ENCODE measurements around the gene IKZF4.
"Not testable (repeated sequence)": the region's sequence is repeated elsewhere in the genome, so short reads cannot be mapped to it uniquely, and the experiment has no call there.

Gene IKZF4

DNA sequence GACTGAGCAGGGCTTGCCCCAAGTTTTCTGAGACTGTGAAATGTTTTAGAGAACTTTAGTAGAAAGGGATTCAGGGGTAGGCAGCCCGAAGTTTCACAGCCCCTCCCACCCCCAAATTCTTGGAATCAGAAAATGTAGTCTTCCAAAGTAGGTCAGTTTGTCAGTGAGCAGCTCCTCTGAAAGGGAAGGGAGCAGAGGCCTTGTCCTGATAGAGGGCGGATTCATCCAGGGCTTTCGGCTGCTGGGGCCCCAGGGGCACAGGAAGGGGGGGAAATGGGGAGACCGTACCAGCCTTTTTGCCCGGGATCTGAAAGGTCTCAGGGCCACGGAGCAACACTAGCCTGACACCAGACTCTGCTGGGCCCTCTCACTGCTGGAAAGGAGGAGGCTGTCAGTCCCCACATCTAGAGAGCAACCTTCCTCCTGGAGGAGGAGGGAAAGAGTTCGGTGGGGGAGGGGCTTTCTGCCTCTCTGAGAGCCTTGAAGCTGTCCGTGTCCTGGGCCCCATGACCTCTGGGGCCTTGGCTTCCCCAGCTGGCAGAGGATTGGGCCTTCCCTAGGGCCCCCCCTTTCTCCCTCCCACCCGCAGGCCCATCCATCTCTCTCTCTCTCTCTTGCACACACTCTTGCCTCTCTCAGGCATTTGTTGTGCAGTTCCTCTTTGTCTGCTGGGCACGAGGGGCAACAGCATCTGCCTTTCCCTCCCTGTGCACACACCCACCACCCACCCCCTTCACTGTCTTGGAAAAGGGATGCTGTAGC is at the start of gene IKZF4:
Gene IKZF4 (plus strand): TSS at position 621 of the 762 bp plus-strand sequence. CDS start 451 bp downstream, outside the sequence.
- no peak for DNase-seq (ENCODE audit: low spot score)

GRCh38 chr12:55972042-55972441 is 48.8 kb upstream of the IKZF4 start:
- peak; percentile 55 for DNase-seq (ENCODE audit: low spot score)

DNA sequence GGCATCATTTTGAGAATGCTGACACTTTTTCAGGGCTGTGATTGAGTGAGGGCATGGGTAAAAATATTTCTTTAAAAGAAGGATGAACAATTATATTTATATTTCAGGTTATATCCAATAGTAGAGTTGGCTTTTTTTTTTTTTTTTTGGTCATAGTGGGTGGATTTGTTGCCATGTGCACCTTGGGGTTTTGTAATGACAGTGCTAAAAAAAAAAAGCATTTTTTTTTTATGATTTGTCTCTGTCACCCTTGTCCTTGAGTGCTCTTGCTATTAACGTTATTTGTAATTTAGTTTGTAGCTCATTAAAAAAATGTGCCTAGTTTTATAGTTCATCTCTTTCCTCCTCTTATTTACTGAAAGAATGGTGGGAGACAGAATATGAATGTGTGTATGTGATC is 48.4 kb upstream of the IKZF4 start:
- no peak for DNase-seq (ENCODE audit: low spot score)

GRCh38 chr12:55972911-55973598 is 47.8 kb upstream of the IKZF4 start:
- DNase-seq (ENCODE audit: low spot score): no peak

- peak; percentile 96 for DNase-seq (ENCODE audit: low spot score)
These were observed 47.1 kb upstream of the IKZF4 start, which contains the start of gene RAB5B for GRCh38 chr12:55973599-55974307. RAB5B (plus strand) TSS chr12:55974078; CDS start chr12:55986961, 12,883 bp downstream.

GRCh38 chr12:55974308-55974730 is 46.5 kb upstream of the IKZF4 start:
- peak; percentile 68 for DNase-seq (ENCODE audit: low spot score)

- DNase-seq (ENCODE audit: low spot score): no peak
These were observed 42.5 kb upstream of the IKZF4 start for GRCh38 chr12:55978393-55978792.

DNA sequence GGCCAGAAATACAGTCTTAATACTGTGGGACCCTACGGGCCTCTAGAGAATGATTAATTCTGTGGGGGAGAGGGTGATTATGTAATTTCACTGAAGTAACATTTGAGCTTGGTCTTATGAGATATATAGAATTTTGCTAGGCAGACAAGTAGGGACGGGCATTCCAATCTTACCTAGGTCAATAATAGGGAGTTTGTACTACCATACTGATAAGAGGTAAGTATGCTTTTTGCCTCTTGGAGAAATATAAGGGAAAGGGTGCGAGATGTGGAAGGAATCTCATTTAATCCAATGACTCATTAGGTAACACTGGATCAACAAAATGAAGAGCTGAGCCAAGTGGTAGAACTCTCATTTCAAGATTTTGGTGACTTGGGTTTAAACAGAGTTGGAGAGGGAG is 41.8 kb upstream of the IKZF4 start:
- no peak for DNase-seq (ENCODE audit: low spot score)

- not testable (repeated sequence) for DNase-seq (ENCODE audit: low spot score)
These were observed 39.0 kb upstream of the IKZF4 start for GRCh38 chr12:55981882-55982281.

DNA sequence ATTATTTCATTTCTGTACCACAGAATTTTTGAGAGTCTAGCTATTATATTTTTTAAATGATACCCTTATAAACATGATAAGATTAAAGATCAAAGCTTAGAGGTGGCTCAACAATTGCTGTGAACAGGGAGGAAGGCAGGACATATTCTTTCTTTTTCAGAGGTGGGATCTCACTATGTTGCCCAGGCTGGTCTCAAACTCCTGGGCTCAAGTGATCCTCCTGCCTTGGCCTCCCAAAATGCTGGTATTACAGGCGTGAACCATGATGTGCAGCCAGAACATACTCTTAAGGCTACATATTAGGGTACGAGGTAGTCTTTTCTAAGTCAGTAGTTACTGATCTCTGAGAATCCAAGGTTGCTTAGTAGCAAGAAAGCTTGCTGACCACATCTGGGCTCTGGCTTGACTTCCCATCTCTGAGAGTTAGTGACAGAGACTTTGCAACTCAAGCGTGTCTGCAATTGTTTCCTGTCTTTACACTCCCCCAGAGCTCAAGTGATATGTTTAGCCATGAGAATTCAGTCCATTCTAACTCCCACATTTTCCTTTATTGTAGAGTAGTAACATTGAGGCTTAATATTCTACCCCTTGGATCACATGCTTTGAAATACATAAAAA is 38.4 kb upstream of the IKZF4 start:
- no peak for DNase-seq (ENCODE audit: low spot score)

GRCh38 chr12:55983232-55983842 is 37.5 kb upstream of the IKZF4 start:
- no peak for DNase-seq (ENCODE audit: low spot score)

DNA sequence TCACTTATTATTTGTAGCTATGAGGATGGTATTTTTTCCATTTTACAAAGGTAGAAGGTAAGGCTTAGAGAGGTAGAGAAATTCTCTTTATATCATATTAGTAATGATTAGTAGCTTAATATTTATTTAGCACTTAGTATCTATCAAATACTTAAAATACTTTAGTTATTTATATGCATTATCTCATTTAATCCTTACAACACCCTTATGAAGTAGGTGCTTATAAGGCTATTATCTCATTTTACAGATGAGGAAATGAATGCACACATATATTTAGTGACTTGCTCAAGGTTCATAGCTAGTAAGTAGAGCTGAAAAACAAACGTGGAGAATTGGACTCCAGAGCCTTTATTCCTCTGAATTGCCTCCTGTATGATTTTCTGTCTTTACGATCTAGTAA is 36.0 kb upstream of the IKZF4 start:
- no peak for DNase-seq (ENCODE audit: low spot score)

- DNase-seq (ENCODE audit: low spot score): no peak
These were observed 35.5 kb upstream of the IKZF4 start for GRCh38 chr12:55985341-55985740.

DNA sequence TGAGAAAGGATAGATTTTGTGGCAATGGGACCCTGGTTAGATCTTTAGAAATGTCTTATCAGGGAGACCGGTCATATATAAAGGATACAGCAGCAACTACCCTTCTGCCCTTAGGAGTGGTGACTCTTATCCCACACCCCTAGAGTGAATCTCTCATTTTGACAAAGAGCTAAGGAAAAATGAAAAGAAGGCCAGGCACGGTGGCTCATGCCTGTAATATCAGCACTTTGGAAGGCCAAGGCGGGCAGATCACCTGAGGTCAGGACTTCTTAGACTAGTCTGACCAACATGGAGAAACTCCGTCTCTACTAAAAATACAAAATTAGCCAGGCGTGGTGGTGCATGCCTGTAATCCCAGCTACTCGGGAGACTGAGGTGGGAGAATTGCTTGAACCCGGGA is 34.9 kb upstream of the IKZF4 start:
- not testable (repeated sequence) for DNase-seq (ENCODE audit: low spot score)

- no peak for DNase-seq (ENCODE audit: low spot score)
These were observed 29.7 kb upstream of the IKZF4 start for GRCh38 chr12:55991110-55991509.

DNA sequence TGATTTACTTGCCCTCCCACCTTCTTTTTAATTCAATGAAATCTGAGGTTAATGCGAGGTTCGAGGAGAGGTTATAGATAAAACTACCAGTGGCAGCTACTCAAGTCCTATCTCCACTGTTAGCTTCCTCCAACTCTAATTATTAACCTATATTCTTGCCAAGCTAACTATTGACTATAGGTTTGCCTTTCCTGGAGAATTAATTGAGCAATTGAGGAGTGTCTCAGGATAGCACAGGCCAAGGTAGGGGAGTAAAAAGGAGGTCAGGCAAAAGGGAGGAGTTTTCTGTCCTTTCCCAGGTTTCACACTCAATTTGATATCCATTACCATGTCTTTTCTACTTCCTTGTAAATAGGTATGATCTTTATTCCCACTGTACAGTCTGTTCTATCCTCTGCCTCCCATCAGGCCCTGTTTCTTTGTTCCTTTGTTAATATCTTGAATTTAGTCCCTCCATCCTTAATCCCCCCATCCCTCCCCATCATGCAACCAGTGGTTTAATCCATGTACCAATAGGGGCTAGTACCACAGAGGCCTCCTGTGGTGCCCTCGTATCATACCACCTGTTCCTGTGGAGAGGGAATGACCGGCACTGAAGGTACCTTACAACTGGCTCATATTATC is 27.5 kb upstream of the IKZF4 start:
- DNase-seq (ENCODE audit: low spot score): no peak

DNA sequence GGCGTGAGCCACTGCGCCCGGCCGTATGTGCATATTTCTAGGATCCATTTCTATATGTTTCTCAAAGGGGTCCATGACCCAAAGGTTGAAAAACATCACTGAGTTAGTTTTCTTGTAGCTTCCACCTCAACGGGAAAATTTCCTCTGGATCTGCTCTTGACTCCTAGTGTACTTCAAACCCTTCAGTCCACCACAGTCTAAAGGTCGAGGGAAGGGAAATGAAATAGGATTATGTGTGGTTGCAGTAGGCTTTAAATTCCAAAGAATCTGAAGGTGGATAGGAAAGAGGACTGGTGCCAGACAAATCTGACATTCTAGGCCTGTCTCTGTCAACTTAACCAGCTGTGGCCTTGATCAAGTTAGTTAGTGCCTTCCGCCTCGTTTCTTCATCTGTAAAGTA is 25.5 kb upstream of the IKZF4 start:
- no peak for DNase-seq (ENCODE audit: low spot score)

DNA sequence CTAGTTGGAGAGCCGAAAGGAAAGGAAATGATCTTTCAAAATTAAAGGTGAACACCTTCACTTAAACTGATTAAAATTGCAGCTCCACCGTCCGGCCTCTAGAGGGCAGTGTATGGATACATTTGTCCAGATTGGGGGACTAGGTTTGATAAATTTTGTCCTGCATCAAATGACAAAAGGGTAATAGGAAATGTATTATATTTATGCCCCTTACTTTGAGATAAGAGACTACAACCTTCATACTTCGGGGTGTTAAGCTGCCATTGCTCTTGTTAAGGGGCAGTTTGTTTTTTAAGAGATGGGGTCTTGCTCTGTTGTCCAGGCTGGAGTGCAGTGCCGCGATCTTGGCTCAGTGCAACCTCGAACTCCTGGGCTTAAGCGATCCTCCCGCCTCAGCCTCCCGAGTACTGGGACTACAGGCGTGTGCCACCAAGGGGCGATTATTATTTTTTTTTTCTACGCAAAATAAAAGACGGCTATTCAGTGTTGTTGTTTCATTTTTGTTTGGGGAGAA is 24.6 kb upstream of the IKZF4 start:
- peak; percentile 67 for DNase-seq (ENCODE audit: low spot score)

DNA sequence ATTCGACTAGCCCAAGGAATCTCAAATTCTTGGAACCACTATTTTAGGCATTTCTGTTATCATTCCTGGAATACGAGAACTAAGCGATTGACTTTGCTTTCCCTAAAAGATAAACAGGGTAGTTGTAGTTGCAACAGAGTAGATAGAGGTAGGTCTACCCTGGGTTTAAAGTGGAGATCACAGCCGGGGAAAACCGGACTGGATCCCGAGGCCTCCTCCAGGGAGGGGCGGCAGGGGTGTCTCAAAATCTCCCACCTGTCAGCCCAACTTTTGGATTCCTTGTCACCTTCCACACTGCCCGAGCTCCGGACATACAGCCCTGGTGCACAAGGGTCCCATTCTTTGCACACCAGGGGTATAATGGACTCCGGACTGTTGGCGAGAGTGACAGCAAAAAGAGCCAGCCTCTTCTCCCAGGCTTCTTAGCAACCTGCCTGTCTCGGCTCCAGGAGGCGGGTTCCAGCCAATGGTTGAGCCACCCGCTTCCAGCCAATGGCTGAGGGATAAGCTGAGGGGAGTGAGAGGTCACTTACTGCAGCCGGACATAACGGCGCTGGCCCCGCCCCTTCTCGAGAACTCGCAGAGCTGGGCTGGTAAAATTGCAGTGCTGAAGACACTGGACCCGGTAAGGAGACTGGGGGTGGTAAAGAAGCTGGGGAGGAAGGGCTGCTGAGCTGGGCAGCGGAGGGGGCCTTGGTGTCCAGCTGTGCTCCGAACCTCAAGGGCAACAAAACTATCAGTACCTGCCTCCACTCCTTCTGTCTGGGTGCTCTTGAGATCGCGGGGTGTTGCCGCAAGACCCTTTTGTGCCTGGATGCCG is 23.9 kb upstream of the IKZF4 start, which contains the start of gene SUOX:
Gene SUOX (plus strand): TSS at position 562 of the 820 bp plus-strand sequence. CDS start 4,946 bp downstream, outside the sequence.
- DNase-seq (ENCODE audit: low spot score): peak; percentile 99

DNA sequence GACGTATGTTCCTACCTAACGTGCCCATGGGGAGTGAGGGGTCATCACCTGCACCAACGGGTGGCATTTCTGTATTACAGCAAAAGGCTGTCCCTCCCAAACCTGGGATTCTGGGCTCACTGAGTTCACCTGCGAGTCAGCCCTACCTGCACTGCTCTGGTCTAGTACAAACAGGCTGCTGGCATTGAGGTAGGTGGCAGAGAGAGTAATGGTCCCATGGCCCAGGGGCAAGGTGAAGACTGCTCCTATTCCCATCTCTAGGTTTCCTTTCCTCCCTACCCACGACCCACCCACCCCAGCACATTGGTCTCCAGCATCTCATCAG is 23.3 kb upstream of the IKZF4 start:
- DNase-seq (ENCODE audit: low spot score): no peak

Measured in GM03348 (cell line).